BJ (cell line): ENCODE data around the gene SUSD6. TPM values are rescaled to one million over a fixed set of nuclear protein-coding genes. Genes with fewer than 3 reads are reported as not detected.

ENCODE experiments used
- CTCF ChIA-PET: fragments of 350-600 bp; formaldehyde crosslinking; extraction: SDS; loops from one replicate; lab custom pipeline; 2021; ENCODE audit warnings: antibody characterized with exemption, inconsistent platforms; lab: Yijun Ruan, JAX
- POLR2A ChIA-PET: fragments of 300-600 bp; sonication (Branson Sonifier 250); formaldehyde crosslinking; extraction: SDS; loops from one replicate; lab custom pipeline; 2021; ENCODE audit warnings: antibody characterized with exemption; lab: Charles Lee
- DNase-seq: peaks from one replicate; pipeline ENCODE4 v3.0.0-alpha.2; 2011; ENCODE audit warnings: low read depth
- H3K27me3 ChIP-seq: 2 replicates; pipeline ENCODE4 v1.6.0; 2011; ENCODE audit warnings: low read length; ENCODE audit not compliant: control insufficient read depth, insufficient read depth
- H3K36me3 ChIP-seq: 2 replicates; pipeline ENCODE4 v1.5.1; 2011; ENCODE audit warnings: low read length; ENCODE audit not compliant: control insufficient read depth, insufficient read depth
- H3K4me3 ChIP-seq: 2 replicates; pipeline ENCODE4 v1.5.1; 2011; ENCODE audit warnings: low read depth, mild to moderate bottlenecking, control low read depth, low read length
- polyA plus RNA-seq: library from polyadenylated mRNA; depleted of rRNA; stranded (reverse); fragments of >200 nt; gene quantifications from 2 replicates; pipeline ENCODE4 v1.2.3, GENCODE V29; 2011
- TF ChIP-seq, protein P1 (sequence below): IDR thresholded peaks from 2 replicates; pipeline ENCODE4 v1.5.1; 2011; ENCODE audit warnings: low read depth, mild to moderate bottlenecking, control low read depth, inconsistent platforms, low read length, moderate library complexity; ENCODE audit not compliant: insufficient read depth

SUSD6 gene
- polyA plus RNA-seq, 1 experiment, result 20.3 TPM

DNA sequence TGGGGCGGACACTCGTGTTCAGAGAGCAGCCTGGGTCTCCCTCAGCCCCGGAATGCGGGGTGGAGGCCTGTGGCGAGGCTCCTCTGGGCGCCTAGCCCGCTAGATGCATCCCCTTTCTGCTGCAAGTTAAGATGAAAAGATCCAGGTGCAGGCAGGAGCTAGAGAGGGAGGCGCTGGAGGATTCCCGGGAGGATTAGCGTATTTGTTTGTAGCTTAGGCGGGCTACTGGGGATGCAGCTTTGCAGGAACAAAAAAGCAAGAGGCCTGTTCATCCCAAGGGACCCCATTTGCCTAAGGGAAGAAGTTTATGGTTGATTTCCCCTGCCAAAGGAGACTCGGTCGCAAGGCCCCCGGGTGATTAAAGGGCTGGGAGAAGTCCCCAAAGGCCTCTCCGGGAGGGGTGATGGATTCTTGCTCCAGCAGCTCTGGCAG is 37.5 kb upstream of the SUSD6 start:
- POLR2A ChIA-PET, result interaction anchor here (0.6 kb wide), 1 partner anchor 34 kb away, joined by 3 read pairs; no protein-coding TSS in a partner anchor
- peaks cover 47% of the 10 kb centered on the region for H3K27me3 ChIP-seq

DNA sequence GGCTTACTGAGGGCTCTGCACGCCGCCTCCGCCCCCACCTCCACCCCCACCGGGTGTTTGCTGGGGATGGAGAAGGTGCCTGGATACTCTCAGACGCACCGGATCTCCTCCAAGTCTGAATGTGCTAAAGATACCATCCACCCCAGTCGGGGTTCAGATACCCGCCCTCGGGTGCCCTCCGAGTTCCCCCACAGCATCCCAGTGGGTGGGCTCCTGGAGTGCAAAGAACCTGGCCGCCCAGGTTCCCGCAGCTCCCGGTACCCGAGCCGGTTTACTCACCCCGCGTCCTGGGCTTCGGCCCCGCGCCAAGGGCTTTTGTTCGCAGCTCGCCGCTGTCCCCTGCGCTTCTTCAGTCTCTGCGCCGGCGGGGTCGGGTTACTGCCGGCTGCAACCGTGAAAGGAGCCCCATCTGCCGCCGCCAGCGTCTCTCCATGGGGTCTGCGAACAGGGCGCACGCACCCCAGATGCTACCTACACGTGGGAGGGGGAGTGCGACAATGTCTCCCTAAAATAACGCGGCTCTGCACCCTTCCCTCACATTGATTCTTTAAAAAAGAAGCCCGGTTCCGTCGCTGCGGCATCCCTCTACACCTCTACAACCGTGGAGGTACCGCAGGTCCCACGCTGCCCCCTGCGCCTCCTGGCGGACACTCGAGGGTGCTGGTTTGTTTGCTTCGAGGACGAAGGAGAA is 37.0 kb upstream of the SUSD6 start, which contains the start of gene CCDC177:
Gene CCDC177, minus strand, starts transcription at position 609 of the 691 bp plus-strand sequence. CDS start 1,249 bp downstream, outside the sequence.
- Histone ChIP-seq H3K4me3 (no peak within 1 kb of the TSS), H3K27me3 (peaks cover 47% of the 10 kb centered on the region), H3K36me3 (no peaks in the 10 kb centered on the region)
- DNase-seq, result no peak
- CTCF ChIA-PET, result interaction anchor here (0.6 to 6.3 kb wide), 26 partner anchors 9 to 505 kb away, joined by 3 to 64 read pairs (median 4); no protein-coding TSS in a partner anchor
- POLR2A ChIA-PET, result interaction anchor here (0.6 kb wide), 1 partner anchor 35 kb away, joined by 3 read pairs; no protein-coding TSS in a partner anchor
- TF ChIP-seq, protein P1, sequence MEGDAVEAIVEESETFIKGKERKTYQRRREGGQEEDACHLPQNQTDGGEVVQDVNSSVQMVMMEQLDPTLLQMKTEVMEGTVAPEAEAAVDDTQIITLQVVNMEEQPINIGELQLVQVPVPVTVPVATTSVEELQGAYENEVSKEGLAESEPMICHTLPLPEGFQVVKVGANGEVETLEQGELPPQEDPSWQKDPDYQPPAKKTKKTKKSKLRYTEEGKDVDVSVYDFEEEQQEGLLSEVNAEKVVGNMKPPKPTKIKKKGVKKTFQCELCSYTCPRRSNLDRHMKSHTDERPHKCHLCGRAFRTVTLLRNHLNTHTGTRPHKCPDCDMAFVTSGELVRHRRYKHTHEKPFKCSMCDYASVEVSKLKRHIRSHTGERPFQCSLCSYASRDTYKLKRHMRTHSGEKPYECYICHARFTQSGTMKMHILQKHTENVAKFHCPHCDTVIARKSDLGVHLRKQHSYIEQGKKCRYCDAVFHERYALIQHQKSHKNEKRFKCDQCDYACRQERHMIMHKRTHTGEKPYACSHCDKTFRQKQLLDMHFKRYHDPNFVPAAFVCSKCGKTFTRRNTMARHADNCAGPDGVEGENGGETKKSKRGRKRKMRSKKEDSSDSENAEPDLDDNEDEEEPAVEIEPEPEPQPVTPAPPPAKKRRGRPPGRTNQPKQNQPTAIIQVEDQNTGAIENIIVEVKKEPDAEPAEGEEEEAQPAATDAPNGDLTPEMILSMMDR, result peak; percentile 96

More for the DNA sequence above, 37.5 kb upstream of the SUSD6 start:
- no peaks in the 10 kb centered on the region for H3K36me3 ChIP-seq
- CTCF ChIA-PET, result interaction anchor here (1.0 to 6.3 kb wide), 19 partner anchors 8 to 331 kb away, joined by 3 to 64 read pairs (median 5); no protein-coding TSS in a partner anchor
- no peak overlapping the region for H3K4me3 ChIP-seq
- DNase-seq, result no peak
- TF ChIP-seq, protein P1, result no peak

DNA sequence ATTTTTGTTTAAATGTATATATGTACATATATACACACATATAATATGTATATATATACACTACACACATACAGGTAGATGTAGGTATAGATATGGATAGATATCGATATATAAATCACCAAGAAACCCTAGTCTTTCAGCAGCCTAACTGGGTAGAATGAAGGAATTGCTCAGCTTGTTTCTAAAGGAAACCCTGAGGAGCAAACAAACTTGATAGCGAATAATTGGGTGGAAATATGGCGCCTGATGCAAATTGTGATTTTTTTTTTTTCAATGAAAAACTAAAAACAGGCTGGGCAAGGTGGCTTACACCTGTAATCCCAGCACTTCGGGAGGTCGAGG is 36.5 kb upstream of the SUSD6 start:
- Histone ChIP-seq H3K36me3 (no peaks in the 10 kb centered on the region), H3K27me3 (peaks cover 46% of the 10 kb centered on the region), H3K4me3 (no peak overlapping the region)
- DNase-seq, result no peak
- POLR2A ChIA-PET, result no interaction called here
- TF ChIP-seq, protein P1, result no peak
- CTCF ChIA-PET, result interaction anchor here (0.6 to 6.3 kb wide), 23 partner anchors 9 to 715 kb away, joined by 3 to 64 read pairs (median 5); no protein-coding TSS in a partner anchor

DNA sequence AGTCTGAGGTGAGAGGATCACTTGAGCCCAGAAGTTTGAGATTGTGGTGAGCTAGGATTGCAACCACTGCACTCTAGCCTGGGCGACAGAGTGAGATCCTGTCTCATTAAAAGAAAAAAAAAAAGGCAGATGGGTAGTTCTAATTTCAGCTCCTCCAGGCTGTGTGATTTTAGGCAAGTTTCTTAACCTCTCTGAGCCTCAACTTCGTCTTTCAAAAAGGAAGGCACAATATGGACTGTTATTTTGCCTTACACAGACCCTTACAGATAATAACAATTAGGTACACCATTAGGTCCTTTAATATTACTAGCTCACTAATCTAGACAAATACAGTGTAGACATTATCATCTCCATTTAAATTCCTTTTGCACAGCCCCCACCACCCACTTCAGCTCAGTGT is 31.9 kb upstream of the SUSD6 start:
- no peak overlapping the region for H3K4me3 ChIP-seq
- POLR2A ChIA-PET, result no interaction called here
- TF ChIP-seq, protein P1, result no peak
- H3K27me3 ChIP-seq, result peaks cover 15% of the 10 kb centered on the region
- CTCF ChIA-PET, result interaction anchor here (0.6 to 3.2 kb wide), 16 partner anchors 8 to 449 kb away, joined by 3 to 19 read pairs (median 4); no protein-coding TSS in a partner anchor
- no peak for DNase-seq
- H3K36me3 ChIP-seq, result no peaks in the 10 kb centered on the region

DNA sequence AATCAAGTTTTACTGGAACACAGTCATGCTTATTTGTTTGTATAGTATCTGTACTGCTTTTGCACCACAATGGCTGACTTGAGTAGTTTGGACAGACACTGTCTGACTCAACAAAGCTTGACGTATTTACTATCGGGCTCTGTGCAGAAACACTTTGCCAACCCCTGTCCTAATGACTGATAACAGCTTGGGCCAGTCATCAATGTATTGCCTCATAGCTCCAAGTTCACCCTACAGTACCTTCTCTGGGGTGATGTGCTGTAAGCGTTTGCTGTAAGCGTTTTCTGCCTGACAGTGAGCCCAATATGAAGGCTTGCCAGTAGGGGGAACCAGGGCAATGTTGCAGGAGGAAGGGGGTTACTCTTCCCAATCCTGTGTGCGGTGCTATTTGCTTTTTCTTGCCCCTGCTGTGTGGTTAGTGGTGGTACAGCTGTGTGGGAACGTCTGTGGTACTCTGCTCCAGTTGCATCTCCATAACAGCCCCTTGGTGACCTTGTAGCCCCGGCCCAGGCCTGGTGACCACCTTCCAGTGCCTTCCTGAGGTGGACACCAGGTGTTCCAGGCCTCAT is 31.3 kb upstream of the SUSD6 start:
- CTCF ChIA-PET, result interaction anchor here (0.6 to 3.2 kb wide), 17 partner anchors 9 to 448 kb away, joined by 3 to 19 read pairs (median 4); no protein-coding TSS in a partner anchor
- Histone ChIP-seq H3K4me3 (no peak overlapping the region), H3K27me3 (peaks cover 14% of the 10 kb centered on the region), H3K36me3 (no peaks in the 10 kb centered on the region)
- no peak for DNase-seq
- TF ChIP-seq, protein P1, result peak; percentile 64
- POLR2A ChIA-PET, result no interaction called here
